GM23338 (cell line): Measurements from ENCODE around the gene SENP6.

ENCODE experiments used
- EZH2 ChIP-seq: fragments of 200-600 bp; sonication (generic); IDR thresholded peaks from one replicate; pipeline ENCODE4 v1.8.0; 2017; ENCODE audit warnings: antibody characterized with exemption, mild to moderate bottlenecking, low read depth; ENCODE audit not compliant: unreplicated experiment
- EZH2phosphoT487 ChIP-seq: fragments of 200-600 bp; sonication (generic); IDR thresholded peaks from one replicate; pipeline ENCODE4 v1.8.1; 2018; ENCODE audit warnings: antibody characterized with exemption; ENCODE audit not compliant: unreplicated experiment
- NANOG ChIP-seq: IDR thresholded peaks from 2 replicates; pipeline ENCODE4 v1.6.1; 2016; ENCODE audit warnings: antibody characterized with exemption, borderline replicate concordance
- POLR2AphosphoS5 ChIP-seq: IDR thresholded peaks from 2 replicates; pipeline ENCODE4 v1.6.1; 2016; ENCODE audit warnings: antibody characterized with exemption, low read depth
- STAT1 ChIP-seq: IDR thresholded peaks from one replicate; pipeline ENCODE4 v1.6.1; 2016; ENCODE audit warnings: antibody characterized with exemption; ENCODE audit not compliant: unreplicated experiment
- TF ChIP-seq, protein P1 (sequence below), 2 experiments: fragments of 200-600 bp in 1 of 2; sonication (generic) in 1 of 2; conservative IDR thresholded peaks; 2 replicates each; pipeline versions ENCODE4 v1.5.1 to v1.6.1; 2016 to 2017; ENCODE audit warnings: antibody characterized with exemption in 2 of 2, low read depth in 2 of 2, mild to moderate bottlenecking in 2 of 2, moderate library complexity in 1 of 2

DNA sequence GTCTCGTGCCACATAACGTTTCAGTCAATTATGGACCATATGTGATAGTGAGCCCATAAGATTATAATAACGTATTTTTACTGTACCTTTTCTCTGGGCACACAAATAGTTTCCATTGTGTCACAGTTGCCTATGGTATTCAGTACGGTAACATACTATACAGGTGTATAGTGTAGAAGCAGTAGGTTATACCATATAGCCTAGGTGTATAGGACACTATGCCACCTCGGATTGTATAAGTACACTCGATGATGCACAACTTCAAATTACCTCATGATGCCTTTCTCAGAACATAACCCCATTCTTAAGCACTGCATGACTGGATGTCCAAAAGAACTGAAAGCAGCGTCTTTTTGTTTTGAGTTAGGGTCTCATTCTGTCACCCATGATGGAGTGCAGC, 87.9 kb downstream of the SENP6 start:
- TF ChIP-seq, protein P1, sequence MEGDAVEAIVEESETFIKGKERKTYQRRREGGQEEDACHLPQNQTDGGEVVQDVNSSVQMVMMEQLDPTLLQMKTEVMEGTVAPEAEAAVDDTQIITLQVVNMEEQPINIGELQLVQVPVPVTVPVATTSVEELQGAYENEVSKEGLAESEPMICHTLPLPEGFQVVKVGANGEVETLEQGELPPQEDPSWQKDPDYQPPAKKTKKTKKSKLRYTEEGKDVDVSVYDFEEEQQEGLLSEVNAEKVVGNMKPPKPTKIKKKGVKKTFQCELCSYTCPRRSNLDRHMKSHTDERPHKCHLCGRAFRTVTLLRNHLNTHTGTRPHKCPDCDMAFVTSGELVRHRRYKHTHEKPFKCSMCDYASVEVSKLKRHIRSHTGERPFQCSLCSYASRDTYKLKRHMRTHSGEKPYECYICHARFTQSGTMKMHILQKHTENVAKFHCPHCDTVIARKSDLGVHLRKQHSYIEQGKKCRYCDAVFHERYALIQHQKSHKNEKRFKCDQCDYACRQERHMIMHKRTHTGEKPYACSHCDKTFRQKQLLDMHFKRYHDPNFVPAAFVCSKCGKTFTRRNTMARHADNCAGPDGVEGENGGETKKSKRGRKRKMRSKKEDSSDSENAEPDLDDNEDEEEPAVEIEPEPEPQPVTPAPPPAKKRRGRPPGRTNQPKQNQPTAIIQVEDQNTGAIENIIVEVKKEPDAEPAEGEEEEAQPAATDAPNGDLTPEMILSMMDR (conservative IDR thresholded peaks at IDR 0.05; ENCODE audit: low read depth in 2 of 2), result no peak
- no peak for TF ChIP-seq EZH2
- no peak for TF ChIP-seq NANOG
- no peak for TF ChIP-seq POLR2AphosphoS5
- TF ChIP-seq STAT1, result no peak
- TF ChIP-seq EZH2phosphoT487, result no peak
